Measurements from ENCODE around the gene COMMD6.

DNA sequence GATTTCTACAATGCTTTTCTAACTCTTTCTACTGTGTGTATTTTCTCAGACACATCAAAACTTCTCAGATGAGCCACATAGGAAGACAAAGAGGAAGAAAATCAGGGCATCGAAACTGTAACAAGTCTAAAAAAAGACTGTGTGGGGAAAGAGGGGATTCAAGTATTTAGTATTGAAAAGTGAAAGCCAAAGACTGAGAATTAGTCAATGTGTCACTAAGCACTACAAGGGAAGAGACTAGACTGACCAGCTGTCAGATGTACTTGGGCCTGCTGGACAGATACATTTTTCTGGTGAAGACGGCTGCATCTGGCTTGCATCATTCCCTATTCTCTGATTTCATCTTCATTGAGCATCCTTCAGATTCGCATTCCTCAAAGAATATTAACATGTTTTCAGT is 25.4 kb downstream of the COMMD6 start:
- TF ChIP-seq, protein P1, sequence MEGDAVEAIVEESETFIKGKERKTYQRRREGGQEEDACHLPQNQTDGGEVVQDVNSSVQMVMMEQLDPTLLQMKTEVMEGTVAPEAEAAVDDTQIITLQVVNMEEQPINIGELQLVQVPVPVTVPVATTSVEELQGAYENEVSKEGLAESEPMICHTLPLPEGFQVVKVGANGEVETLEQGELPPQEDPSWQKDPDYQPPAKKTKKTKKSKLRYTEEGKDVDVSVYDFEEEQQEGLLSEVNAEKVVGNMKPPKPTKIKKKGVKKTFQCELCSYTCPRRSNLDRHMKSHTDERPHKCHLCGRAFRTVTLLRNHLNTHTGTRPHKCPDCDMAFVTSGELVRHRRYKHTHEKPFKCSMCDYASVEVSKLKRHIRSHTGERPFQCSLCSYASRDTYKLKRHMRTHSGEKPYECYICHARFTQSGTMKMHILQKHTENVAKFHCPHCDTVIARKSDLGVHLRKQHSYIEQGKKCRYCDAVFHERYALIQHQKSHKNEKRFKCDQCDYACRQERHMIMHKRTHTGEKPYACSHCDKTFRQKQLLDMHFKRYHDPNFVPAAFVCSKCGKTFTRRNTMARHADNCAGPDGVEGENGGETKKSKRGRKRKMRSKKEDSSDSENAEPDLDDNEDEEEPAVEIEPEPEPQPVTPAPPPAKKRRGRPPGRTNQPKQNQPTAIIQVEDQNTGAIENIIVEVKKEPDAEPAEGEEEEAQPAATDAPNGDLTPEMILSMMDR (IDR thresholded peaks at IDR 0.05), result no peak
- TF ChIP-seq POLR2AphosphoS5 (IDR thresholded peaks at IDR 0.05) (no peak), POLR2A (IDR thresholded peaks at IDR 0.05) (no peak)
